HepG2 (cell line): Measurements from ENCODE around the gene GOLGA7B. TPM values are rescaled to one million over a fixed set of nuclear protein-coding genes. Genes with fewer than 3 reads are reported as not detected.

ENCODE experiments used
- ATAC-seq: fragments of 200-7000 bp; cut with Tn5 transposase; 3 replicates; pipeline ENCODE4 v1.9.1; 2020; ENCODE audit warnings: mild to moderate bottlenecking, moderate library complexity
- BruUV-seq: library from RNA; stranded (reverse); fragments of 400-500 nt; replicated peaks from 2 replicates; lab custom pipeline; 2021; lab: Mats Ljungman, UMichigan
- CTCF ChIA-PET: fragments of 300-600 bp; formaldehyde crosslinking; extraction: SDS; loops from one replicate; lab custom pipeline; 2021; ENCODE audit warnings: low total read pairs, inconsistent platforms, low intra/inter-chr PET ratio; lab: Yijun Ruan, JAX
- POLR2A ChIA-PET: fragments of 350-600 bp; sonication (Branson Sonifier 250); formaldehyde crosslinking; loops from one replicate; lab custom pipeline; 2020; ENCODE audit warnings: antibody characterized with exemption, inconsistent platforms; lab: Yijun Ruan, JAX
- DNase-seq: peaks from one replicate; pipeline ENCODE4 v3.0.0-alpha.2; 2015; ENCODE audit warnings: low spot score
- FAIRE-seq: peaks from 3 replicates; lab custom pipeline; 2011; peaks lifted over from hg19 to GRCh38; lab: Jason Lieb, UNC
- H2AFZ ChIP-seq: one replicate; pipeline ENCODE4 v1.6.1; 2011; ENCODE audit warnings: low read length, inconsistent platforms
- H3K27ac ChIP-seq: fragments of 300-600 bp; 3 replicates; pipeline ENCODE4 v1.8.0; 2011; ENCODE audit warnings: mixed run types, mild to moderate bottlenecking, mixed read lengths, low read length, inconsistent platforms; ENCODE audit not compliant: insufficient read depth; ENCODE audit errors: extremely low read length
- H3K27me3 ChIP-seq, 2 experiments: fragments of 200-600 bp in 1 of 2; 2 replicates in 1 of 2; 3 replicates in 1 of 2; pipeline versions ENCODE4 v1.6.0 to v1.8.0; 2011; ENCODE audit warnings: low read length in 2 of 2, mild to moderate bottlenecking in 2 of 2, moderate library complexity in 2 of 2, inconsistent platforms in 1 of 2; ENCODE audit not compliant: insufficient read depth in 2 of 2, control insufficient read depth in 1 of 2
- H3K36me3 ChIP-seq, 2 experiments: fragments of 200-600 bp in 1 of 2; replicated peaks in 1 of 2; 2 replicates in 1 of 2; 3 replicates in 1 of 2; pipeline versions ENCODE4 v1.5.1 to v1.8.0; 2011; ENCODE audit warnings: low read length in 2 of 2, inconsistent platforms in 1 of 2; ENCODE audit not compliant: insufficient read depth in 2 of 2, control insufficient read depth in 1 of 2
- H3K4me1 ChIP-seq: 2 replicates; pipeline ENCODE4 v1.5.1; 2012; ENCODE audit warnings: low read length, inconsistent platforms; ENCODE audit not compliant: insufficient read depth
- H3K4me2 ChIP-seq: 2 replicates; pipeline ENCODE4 v1.6.0; 2011; ENCODE audit warnings: low read depth, low read length, inconsistent platforms
- H3K4me3 ChIP-seq, 3 experiments: fragments of 200-600 bp in 1 of 3; sonication (generic), shearing (Covaris generic) in 1 of 3; replicated peaks in 1 of 3; 2 replicates each; pipeline ENCODE4 v1.5.1; 2011 to 2016; ENCODE audit warnings: low read length in 3 of 3, inconsistent platforms in 2 of 3, low read depth in 2 of 3, mild to moderate bottlenecking in 2 of 3, control low read depth in 1 of 3, mixed read lengths in 1 of 3; ENCODE audit not compliant: insufficient read depth in 1 of 3
- H3K79me2 ChIP-seq: one replicate; pipeline ENCODE4 v1.6.1; 2011; ENCODE audit warnings: low read length, inconsistent platforms; ENCODE audit not compliant: insufficient read depth
- H3K9ac ChIP-seq: 2 replicates; pipeline ENCODE4 v1.6.0; 2011; ENCODE audit warnings: mild to moderate bottlenecking, low read depth, low read length, inconsistent platforms; ENCODE audit not compliant: insufficient read depth
- H3K9me3 ChIP-seq: 2 replicates; pipeline ENCODE4 v1.5.1; 2012; ENCODE audit warnings: mild to moderate bottlenecking, low read length
- H4K20me1 ChIP-seq: 2 replicates; pipeline ENCODE4 v1.6.0; 2011; ENCODE audit warnings: inconsistent platforms, mild to moderate bottlenecking, low read length, moderate library complexity; ENCODE audit not compliant: insufficient read depth
- ARNTL ChIP-seq: sonication (generic); formaldehyde crosslinking; IDR thresholded peaks from 2 replicates; pipeline ENCODE4 v1.4.0; 2020; ENCODE audit warnings: mild to moderate bottlenecking, missing genetic modification reagents
- FOSL2 ChIP-seq: sonication (generic); formaldehyde crosslinking; IDR thresholded peaks from 2 replicates; pipeline ENCODE4 v1.4.0; 2020; ENCODE audit warnings: missing genetic modification reagents
- HOXA7 ChIP-seq: sonication (generic); formaldehyde crosslinking; IDR thresholded peaks from 2 replicates; pipeline ENCODE4 v1.8.1; 2022; ENCODE audit warnings: mild to moderate bottlenecking, missing genetic modification reagents, moderate library complexity
- KMT2B ChIP-seq: IDR thresholded peaks from 2 replicates; pipeline ENCODE4 v1.6.1; 2016; ENCODE audit warnings: missing genetic modification reagents, missing compliant biosample characterization
- NAIF1 ChIP-seq: sonication (generic); formaldehyde crosslinking; IDR thresholded peaks from 2 replicates; pipeline ENCODE4 v1.5.0; 2020; ENCODE audit warnings: mild to moderate bottlenecking, missing genetic modification reagents, borderline replicate concordance
- NFYB ChIP-seq: sonication (generic); formaldehyde crosslinking; IDR thresholded peaks from 2 replicates; pipeline ENCODE4 v1.4.0; 2020; ENCODE audit warnings: missing genetic modification reagents
- PITX1 ChIP-seq: sonication (generic); formaldehyde crosslinking; IDR thresholded peaks from 2 replicates; pipeline ENCODE4 v1.5.1; 2020; ENCODE audit warnings: mild to moderate bottlenecking, missing genetic modification reagents
- RCOR2 ChIP-seq: IDR thresholded peaks from 2 replicates; pipeline ENCODE4 v1.6.1; 2016; ENCODE audit warnings: missing biosample characterization, missing genetic modification reagents
- REXO4 ChIP-seq: sonication (generic); formaldehyde crosslinking; IDR thresholded peaks from 2 replicates; pipeline ENCODE4 v1.8.0; 2022; ENCODE audit warnings: missing genetic modification reagents, mild to moderate bottlenecking, borderline replicate concordance
- SUZ12 ChIP-seq: fragments of 150-350 bp; IDR thresholded peaks from 2 replicates; pipeline ENCODE4 v1.6.1; 2014; ENCODE audit warnings: low read depth, low read length
- ZFX ChIP-seq: sonication (generic); formaldehyde crosslinking; IDR thresholded peaks from 2 replicates; pipeline ENCODE4 v1.4.0; 2020; ENCODE audit warnings: mild to moderate bottlenecking, low read depth, missing genetic modification reagents, moderate library complexity
- ZNF20 ChIP-seq: sonication (generic); formaldehyde crosslinking; IDR thresholded peaks from 2 replicates; pipeline ENCODE4 v1.4.0; 2020; ENCODE audit warnings: mild to moderate bottlenecking, moderate library complexity, missing genetic modification reagents
- ZNF550 ChIP-seq: sonication (generic); formaldehyde crosslinking; IDR thresholded peaks from 2 replicates; pipeline ENCODE4 v1.4.0; 2020; ENCODE audit warnings: mild to moderate bottlenecking, missing genetic modification reagents, borderline replicate concordance
- ZNF652 ChIP-seq: IDR thresholded peaks from 2 replicates; pipeline ENCODE4 v1.6.1; 2016; ENCODE audit warnings: low read depth, borderline replicate concordance
- WGBS: methylation state at CpG from one replicate; pipeline ENCODE4 v1.1.6; 2017; ENCODE audit warnings: low lambda C conversion rate; 5-methylcytosine and 5-hydroxymethylcytosine counted together
- in situ Hi-C: cut with HindIII; loops from 2 replicates; pipeline ENCODE4 v1.10.0; 2017; ENCODE audit warnings: low pct_unique_long_range_greater_than_20kb; ENCODE audit not compliant: extremely low pct_ligation_motif_present
- intact Hi-C: fragments of 100-400 bp; cut with micrococcal nuclease; formaldehyde crosslinking; loops from one replicate; pipeline ENCODE4 v1.10.0; 2022; ENCODE audit not compliant: unreplicated experiment
- polyA plus RNA-seq, 8 experiments: library from polyadenylated mRNA; depleted of rRNA in 3 of 8; stranded (reverse) in 7 of 8; unstranded in 1 of 8; fragments of >200 nt; fragmentation: Illumina TruSeq in 4 of 8; extraction: Trizol in 4 of 8; gene quantifications; 2 replicates each; pipeline versions ENCODE4 v1.2.1 to v1.2.3, GENCODE V29; 2011 to 2016; ENCODE audit warnings: low read depth in 4 of 8, missing spikeins in 1 of 8, mixed read lengths in 1 of 8; ENCODE audit not compliant: insufficient read depth in 1 of 8
- total RNA-seq, 5 experiments: library from RNA; depleted of rRNA; stranded (reverse); fragments of >200 nt; fragmentation: Illumina TruSeq; extraction: Trizol; gene quantifications; 2 replicates each; pipeline ENCODE4 v1.2.3, GENCODE V29; 2016; ENCODE audit warnings: low read depth in 1 of 5
- TF ChIP-seq, protein P1 (sequence below): sonication (generic); formaldehyde crosslinking; IDR thresholded peaks from 2 replicates; pipeline ENCODE4 v1.5.0; 2020; ENCODE audit warnings: missing genetic modification reagents, mild to moderate bottlenecking, borderline replicate concordance
- TF ChIP-seq, protein P2 (sequence below): IDR thresholded peaks from 2 replicates; pipeline ENCODE4 v1.6.1; 2016; ENCODE audit warnings: missing genetic modification reagents, missing compliant biosample characterization
- TF ChIP-seq, protein P3 (sequence below): sonication (generic); formaldehyde crosslinking; IDR thresholded peaks from 2 replicates; pipeline ENCODE4 v1.5.0; 2020; ENCODE audit warnings: missing genetic modification reagents
- TF ChIP-seq, protein P4 (sequence below): sonication (generic); formaldehyde crosslinking; IDR thresholded peaks from 2 replicates; pipeline ENCODE4 v1.9.0; 2021; ENCODE audit warnings: missing genetic modification reagents, borderline replicate concordance

GOLGA7B gene
- total and polyA plus RNA-seq, 2 of the 13 experiments (the other 11 are each of a cell fraction or from before 2014, with no cell fraction given): not detected

DNA sequence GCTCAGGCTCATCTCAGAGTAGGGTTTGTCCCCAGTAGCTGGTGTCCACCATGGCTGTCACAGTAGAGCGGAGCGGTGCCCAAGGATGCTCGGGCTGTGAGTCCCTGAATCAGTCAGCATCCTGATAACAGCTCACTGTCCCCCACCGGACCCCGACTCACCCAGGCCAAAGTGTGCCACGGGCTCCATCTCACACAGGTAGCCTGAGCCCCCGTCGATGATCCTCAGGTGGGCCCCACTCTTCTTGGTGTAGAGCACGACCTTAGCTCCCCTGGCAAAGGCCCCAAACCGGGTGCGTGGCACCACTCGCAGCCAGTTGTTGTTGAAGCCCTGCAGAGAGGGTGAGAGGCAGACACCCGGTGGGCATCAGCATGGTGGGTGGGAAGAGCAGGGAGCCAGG lies 45.4 kb downstream of the GOLGA7B start:
- WGBS: 27% methylated on average over 13 of the region's 13 CpGs
- in situ Hi-C loops: no loop called here
- H3K9me3 ChIP-seq: no peaks in the 10 kb centered on the region
- ChIA-PET CTCF (no interaction called here), POLR2A (no interaction called here)
- TF ChIP-seq SUZ12 (no peak), NAIF1 (CRISPR knock-in tag) (no peak), NFYB (CRISPR knock-in tag) (no peak), ZNF652 (CRISPR knock-in tag) (no peak), ZFX (CRISPR knock-in tag) (no peak), HOXA7 (no peak), ARNTL (no peak), PITX1 (CRISPR knock-in tag) (no peak), REXO4 (no peak), ZNF550 (CRISPR knock-in tag) (no peak), KMT2B (CRISPR knock-in tag) (no peak), ZNF20 (CRISPR knock-in tag) (no peak), RCOR2 (CRISPR knock-in tag) (no peak), FOSL2 (no peak)
- TF ChIP-seq, protein P1, sequence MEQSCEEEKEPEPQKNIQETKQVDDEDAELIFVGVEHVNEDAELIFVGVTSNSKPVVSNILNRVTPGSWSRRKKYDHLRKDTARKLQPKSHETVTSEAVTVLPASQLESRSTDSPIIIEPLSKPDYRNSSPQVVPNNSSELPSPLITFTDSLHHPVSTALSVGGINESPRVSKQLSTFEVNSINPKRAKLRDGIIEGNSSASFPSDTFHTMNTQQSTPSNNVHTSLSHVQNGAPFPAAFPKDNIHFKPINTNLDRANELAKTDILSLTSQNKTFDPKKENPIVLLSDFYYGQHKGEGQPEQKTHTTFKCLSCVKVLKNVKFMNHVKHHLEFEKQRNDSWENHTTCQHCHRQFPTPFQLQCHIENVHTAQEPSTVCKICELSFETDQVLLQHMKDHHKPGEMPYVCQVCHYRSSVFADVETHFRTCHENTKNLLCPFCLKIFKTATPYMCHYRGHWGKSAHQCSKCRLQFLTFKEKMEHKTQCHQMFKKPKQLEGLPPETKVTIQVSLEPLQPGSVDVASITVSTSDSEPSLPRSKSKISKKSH (CRISPR knock-in tag): no peak
- TF ChIP-seq, protein P2, sequence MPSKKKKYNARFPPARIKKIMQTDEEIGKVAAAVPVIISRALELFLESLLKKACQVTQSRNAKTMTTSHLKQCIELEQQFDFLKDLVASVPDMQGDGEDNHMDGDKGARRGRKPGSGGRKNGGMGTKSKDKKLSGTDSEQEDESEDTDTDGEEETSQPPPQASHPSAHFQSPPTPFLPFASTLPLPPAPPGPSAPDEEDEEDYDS (CRISPR knock-in tag): no peak
- TF ChIP-seq, protein P3, sequence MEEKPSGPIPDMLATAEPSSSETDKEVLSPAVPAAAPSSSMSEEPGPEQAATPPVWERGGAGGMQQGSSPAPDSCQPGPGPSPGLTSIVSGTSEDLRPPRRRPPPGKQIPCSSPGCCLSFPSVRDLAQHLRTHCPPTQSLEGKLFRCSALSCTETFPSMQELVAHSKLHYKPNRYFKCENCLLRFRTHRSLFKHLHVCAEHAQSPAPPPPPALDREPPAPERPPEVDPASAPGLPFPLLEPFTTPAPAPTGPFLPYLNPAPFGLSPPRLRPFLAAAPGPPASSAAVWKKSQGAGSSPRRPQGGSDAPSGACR (CRISPR knock-in tag): no peak
- TF ChIP-seq, protein P4, sequence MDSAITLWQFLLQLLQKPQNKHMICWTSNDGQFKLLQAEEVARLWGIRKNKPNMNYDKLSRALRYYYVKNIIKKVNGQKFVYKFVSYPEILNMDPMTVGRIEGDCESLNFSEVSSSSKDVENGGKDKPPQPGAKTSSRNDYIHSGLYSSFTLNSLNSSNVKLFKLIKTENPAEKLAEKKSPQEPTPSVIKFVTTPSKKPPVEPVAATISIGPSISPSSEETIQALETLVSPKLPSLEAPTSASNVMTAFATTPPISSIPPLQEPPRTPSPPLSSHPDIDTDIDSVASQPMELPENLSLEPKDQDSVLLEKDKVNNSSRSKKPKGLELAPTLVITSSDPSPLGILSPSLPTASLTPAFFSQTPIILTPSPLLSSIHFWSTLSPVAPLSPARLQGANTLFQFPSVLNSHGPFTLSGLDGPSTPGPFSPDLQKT (CRISPR knock-in tag): no peak
- no peaks in the 10 kb centered on the region for H3K79me2 ChIP-seq
- H3K9ac ChIP-seq: no peak overlapping the region
- intact Hi-C loops: no loop called here
- no peak overlapping the region for H3K27ac ChIP-seq
- H3K4me3 ChIP-seq: no peak overlapping the region
- H3K27me3 ChIP-seq: peaks cover 0 to 44% of the 10 kb centered on the region in 2 experiments; a peak in 3 of 5 replicates
- H4K20me1 ChIP-seq: no peaks in the 10 kb centered on the region
- no peaks in the 10 kb centered on the region for H3K4me1 ChIP-seq
- H3K36me3 ChIP-seq: no peaks in the 10 kb centered on the region
- ATAC-seq (no peak), FAIRE-seq (no peak), DNase-seq (no peak)
- no peak overlapping the region for H3K4me2 ChIP-seq
- no peak overlapping the region for H2AFZ ChIP-seq
- no TSS peak for BruUV-seq
